Right atrium auricular region (tissue), 2 donors: ENCODE measurements around the gene DOCK1. TPM values are rescaled to one million over a fixed set of nuclear protein-coding genes. Genes with fewer than 3 reads are reported as not detected.

Experiments
- DNase-seq: peaks from one replicate; pipeline ENCODE4 v3.0.0-alpha.2; 2019; ENCODE audit warnings: low spot score
- H3K27ac ChIP-seq, 2 donors: fragments of 200-600 bp; sonication (generic); 1 replicate in 1 of 2; 2 replicates in 1 of 2; pipeline ENCODE4 v1.5.1; 2016 to 2019
- H3K27me3 ChIP-seq, 2 donors: fragments of 200-600 bp; sonication (generic); one replicate each; pipeline versions ENCODE4 v1.5.1 to v1.6.0; 2017 to 2019
- H3K36me3 ChIP-seq: fragments of 200-600 bp; sonication (generic); one replicate; pipeline ENCODE4 v1.5.1; 2016
- H3K4me1 ChIP-seq, 2 donors: fragments of 200-600 bp; sonication (generic); one replicate each; pipeline versions ENCODE4 v1.5.1 to v1.6.0; 2017 to 2019
- H3K4me3 ChIP-seq, 2 donors: fragments of 200-600 bp; sonication (generic); 1 replicate in 1 of 2; 2 replicates in 1 of 2; pipeline ENCODE4 v1.5.1; 2017 to 2019; ENCODE audit warnings: mild to moderate bottlenecking in 1 of 2, moderate library complexity in 1 of 2
- H3K9me3 ChIP-seq, 2 donors: fragments of 200-600 bp; sonication (generic); one replicate each; pipeline ENCODE4 v1.5.1; 2019
- total RNA-seq, 2 donors: library from RNA; depleted of rRNA; stranded (reverse); fragments of >200 nt; gene quantifications; one replicate each; pipeline ENCODE4 v1.1.0, GENCODE V29; 2016
- TF ChIP-seq, protein P1 (sequence below), 2 donors: fragments of 200-600 bp; sonication (generic); IDR thresholded peaks; one replicate each; pipeline ENCODE4 v1.5.1; 2019; ENCODE audit warnings: antibody characterized with exemption in 2 of 2

Gene DOCK1
- total RNA-seq, 2 donors from 2014 or later = 13.0 to 16.8 TPM

DNA sequence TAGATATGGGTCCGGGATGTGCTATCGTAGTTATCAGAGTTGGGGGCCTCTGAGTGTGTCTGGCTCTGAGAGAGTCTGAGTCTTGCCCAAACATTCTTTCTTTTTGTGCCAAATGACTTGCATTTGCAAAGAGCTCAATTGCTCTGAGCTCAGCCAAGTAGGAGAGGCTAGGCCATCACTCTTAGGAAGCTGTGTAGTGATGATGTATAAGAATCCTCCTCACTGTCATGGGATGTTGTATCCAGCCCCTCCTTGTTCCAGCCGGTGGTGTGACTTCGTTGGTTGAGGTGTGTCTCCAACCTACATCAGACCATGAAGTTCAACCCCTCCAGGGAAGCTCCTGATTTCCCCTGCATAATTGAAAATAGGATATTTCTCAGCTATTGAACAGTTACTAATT, 546.4 kb downstream of the DOCK1 start:
- TF ChIP-seq, protein P1, sequence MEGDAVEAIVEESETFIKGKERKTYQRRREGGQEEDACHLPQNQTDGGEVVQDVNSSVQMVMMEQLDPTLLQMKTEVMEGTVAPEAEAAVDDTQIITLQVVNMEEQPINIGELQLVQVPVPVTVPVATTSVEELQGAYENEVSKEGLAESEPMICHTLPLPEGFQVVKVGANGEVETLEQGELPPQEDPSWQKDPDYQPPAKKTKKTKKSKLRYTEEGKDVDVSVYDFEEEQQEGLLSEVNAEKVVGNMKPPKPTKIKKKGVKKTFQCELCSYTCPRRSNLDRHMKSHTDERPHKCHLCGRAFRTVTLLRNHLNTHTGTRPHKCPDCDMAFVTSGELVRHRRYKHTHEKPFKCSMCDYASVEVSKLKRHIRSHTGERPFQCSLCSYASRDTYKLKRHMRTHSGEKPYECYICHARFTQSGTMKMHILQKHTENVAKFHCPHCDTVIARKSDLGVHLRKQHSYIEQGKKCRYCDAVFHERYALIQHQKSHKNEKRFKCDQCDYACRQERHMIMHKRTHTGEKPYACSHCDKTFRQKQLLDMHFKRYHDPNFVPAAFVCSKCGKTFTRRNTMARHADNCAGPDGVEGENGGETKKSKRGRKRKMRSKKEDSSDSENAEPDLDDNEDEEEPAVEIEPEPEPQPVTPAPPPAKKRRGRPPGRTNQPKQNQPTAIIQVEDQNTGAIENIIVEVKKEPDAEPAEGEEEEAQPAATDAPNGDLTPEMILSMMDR (IDR thresholded peaks at IDR 0.05) = no peak
- Histone ChIP-seq H3K4me3 (no peak overlapping the region), H3K27me3 (no peaks in the 10 kb centered on the region), H3K4me1 (no peaks in the 10 kb centered on the region), H3K9me3 (no peaks in the 10 kb centered on the region), H3K27ac (no peak overlapping the region), H3K36me3 (peaks cover 11% of the 10 kb centered on the region)
- no peak for DNase-seq

DNA sequence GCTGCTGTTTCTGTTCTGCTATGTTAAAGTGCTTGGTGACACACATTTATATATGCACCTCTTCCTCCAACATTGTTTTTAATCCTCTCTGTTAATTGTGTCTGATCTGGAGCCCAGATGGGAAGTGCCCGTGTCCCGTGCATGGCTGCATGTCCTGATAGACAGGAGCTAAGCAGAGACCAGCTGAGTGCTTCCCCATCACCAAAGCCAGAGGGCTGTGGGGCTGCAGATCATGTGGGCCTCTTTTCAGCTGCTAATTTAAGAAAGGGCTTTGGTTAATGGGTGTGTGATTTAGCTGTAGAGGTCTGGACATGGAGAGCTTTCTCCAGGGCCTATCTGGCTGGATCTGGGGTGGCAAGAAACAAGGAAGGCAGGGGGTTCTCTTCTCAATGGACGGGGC, 547.3 kb downstream of the DOCK1 start:
- Histone ChIP-seq H3K36me3 (peaks cover 6% of the 10 kb centered on the region), H3K4me1 (no peaks in the 10 kb centered on the region), H3K4me3 (no peak overlapping the region), H3K27me3 (no peaks in the 10 kb centered on the region), H3K9me3 (no peaks in the 10 kb centered on the region), H3K27ac (no peak overlapping the region)
- no peak for DNase-seq
- TF ChIP-seq, protein P1 (IDR thresholded peaks at IDR 0.05) = no peak

DNA sequence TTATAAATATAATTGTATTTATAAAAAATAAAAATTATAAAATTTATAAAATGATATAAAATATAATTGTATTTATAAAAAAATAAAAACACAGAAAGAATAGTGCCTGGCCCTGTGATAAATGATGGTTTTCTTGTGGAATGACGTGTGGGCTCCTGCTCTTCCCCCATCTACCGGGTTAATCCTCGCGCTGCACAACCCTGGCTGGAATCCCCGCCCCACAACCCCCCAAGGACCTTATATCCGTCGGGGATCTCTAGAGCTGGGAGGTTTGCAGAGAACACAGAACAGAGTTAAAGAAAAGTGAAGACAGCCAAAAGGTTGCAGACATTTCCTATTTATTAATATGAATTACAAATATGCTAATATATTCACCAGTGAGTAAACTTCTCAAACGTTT, 548.5 kb downstream of the DOCK1 start:
- no peaks in the 10 kb centered on the region for H3K4me1 ChIP-seq
- H3K4me3 ChIP-seq = no peak overlapping the region
- H3K27ac ChIP-seq = no peak overlapping the region
- no peaks in the 10 kb centered on the region for H3K27me3 ChIP-seq
- TF ChIP-seq, protein P1 (IDR thresholded peaks at IDR 0.05) = no peak
- H3K36me3 ChIP-seq = no peaks in the 10 kb centered on the region
- no peak for DNase-seq
- no peaks in the 10 kb centered on the region for H3K9me3 ChIP-seq

DNA sequence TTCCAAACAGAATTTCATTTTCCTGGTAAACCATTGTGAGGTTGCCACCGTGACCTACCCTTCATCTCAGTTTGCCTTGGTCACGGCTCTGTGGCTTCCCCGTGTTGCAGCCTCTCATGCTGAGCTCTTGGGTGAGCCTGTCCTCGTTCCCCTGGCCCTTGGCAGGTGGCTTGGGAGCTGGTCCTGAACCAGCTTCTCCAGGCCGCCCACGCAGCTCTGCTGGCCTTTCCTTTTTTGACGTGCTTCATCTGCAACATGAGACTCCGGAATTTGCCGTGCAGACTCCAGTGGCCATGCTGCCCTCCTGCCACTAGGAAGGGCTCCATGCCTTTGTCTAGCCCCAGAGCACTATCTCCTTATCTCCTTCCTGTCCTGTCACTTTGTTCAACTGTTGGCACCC, 550.9 kb downstream of the DOCK1 start:
- no peaks in the 10 kb centered on the region for H3K36me3 ChIP-seq
- DNase-seq = no peak
- TF ChIP-seq, protein P1 (IDR thresholded peaks at IDR 0.05) = no peak
- no peak overlapping the region for H3K27ac ChIP-seq
- no peak overlapping the region for H3K4me3 ChIP-seq
- no peaks in the 10 kb centered on the region for H3K4me1 ChIP-seq
- H3K27me3 ChIP-seq = no peaks in the 10 kb centered on the region
- no peaks in the 10 kb centered on the region for H3K9me3 ChIP-seq

DNA sequence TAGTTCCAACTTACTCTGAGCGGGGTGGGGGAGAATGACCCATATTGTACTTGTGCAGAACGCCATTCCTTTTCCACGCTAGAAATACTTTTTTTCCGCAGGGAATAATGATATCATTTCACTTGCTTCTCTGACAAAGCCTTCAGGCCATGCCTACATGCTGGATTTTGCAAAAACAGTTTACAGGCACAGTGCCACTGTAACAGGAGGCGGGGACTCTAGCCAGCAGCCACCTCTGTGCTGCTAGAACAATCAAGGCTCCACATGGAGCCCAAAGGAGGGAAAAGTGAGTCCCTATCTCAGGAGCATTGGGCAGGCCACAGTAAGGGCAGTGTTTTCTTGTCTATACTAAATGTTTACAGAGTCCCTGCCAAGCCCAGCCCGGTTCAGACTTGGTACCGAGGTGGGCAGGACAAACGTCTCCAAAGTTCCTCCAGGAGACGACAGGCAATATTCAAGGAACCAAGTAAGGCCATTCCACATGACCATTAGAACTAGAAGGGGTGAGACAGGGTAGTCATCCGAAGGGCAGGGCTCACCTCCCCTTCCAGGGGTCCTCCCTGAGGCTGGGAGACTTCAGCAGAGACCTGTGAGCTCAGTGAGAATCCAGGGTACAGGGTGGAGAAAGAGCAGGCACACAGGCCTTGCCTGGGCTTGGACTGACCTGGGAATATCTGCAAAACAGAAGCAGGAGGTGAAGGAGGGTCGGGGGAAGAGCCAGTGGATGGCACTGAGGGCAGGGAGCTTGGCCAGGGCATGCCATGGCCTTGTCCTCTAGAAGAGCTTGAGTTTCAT, 553.0 kb downstream of the DOCK1 start:
- no peaks in the 10 kb centered on the region for H3K36me3 ChIP-seq
- H3K27me3 ChIP-seq = no peaks in the 10 kb centered on the region
- TF ChIP-seq, protein P1 (IDR thresholded peaks at IDR 0.05) = no peak
- no peaks in the 10 kb centered on the region for H3K4me1 ChIP-seq
- no peak overlapping the region for H3K27ac ChIP-seq
- H3K4me3 ChIP-seq = no peak overlapping the region
- no peak for DNase-seq
- H3K9me3 ChIP-seq = no peaks in the 10 kb centered on the region

DNA sequence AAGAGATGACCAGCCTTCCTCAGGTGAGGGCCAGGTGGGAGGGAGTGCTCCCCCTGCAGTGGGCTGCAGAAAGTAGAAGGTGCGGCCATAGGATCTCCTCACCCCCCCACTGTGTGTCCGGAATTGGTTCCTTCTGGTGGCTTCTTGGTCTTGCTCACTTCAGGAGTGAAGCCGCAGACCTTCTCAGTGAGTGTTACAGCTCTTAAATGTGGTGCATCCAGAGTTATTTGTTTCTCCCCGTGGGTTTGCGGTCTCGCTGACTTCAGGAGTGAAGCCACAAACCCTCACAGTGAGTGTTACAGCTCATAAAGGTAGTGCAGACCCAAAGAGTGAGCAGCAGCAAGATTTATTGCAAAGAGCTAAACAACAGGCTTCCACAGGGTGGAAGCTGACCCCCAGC, 553.6 kb downstream of the DOCK1 start:
- no peak for DNase-seq

More for the DNA sequence above, 553.6 kb downstream of the DOCK1 start:
- Histone ChIP-seq H3K4me3 (no peak overlapping the region), H3K27ac (no peak overlapping the region), H3K9me3 (no peaks in the 10 kb centered on the region), H3K36me3 (no peaks in the 10 kb centered on the region), H3K4me1 (no peaks in the 10 kb centered on the region), H3K27me3 (no peaks in the 10 kb centered on the region)
- TF ChIP-seq, protein P1 (IDR thresholded peaks at IDR 0.05) = no peak
